ENCODE data around the gene MYMK. TPM values are rescaled to one million over a fixed set of nuclear protein-coding genes. Genes with fewer than 3 reads are reported as not detected.

The MYMK gene
- total and polyA plus RNA-seq, 2 of the 4 experiments (the other 2 are of a cell fraction) = not detected

GRCh38 chr9:133563291-133563796 lies 38.6 kb upstream of the MYMK start:
- no peak for TF ChIP-seq FOS (IDR thresholded peaks at IDR 0.05; ENCODE audit: low read depth, low read length)
- no peak for TF ChIP-seq CEBPB (IDR thresholded peaks at IDR 0.05; ENCODE audit: low read depth, low read length)
- no peak for TF ChIP-seq MXI1 (IDR thresholded peaks at IDR 0.05; ENCODE audit: borderline replicate concordance, low read depth, low read length)
- no peak for TF ChIP-seq RAD21 (IDR thresholded peaks at IDR 0.05; ENCODE audit: low read length)
- TF ChIP-seq POLR2A (IDR thresholded peaks at IDR 0.05; ENCODE audit: low read depth, low read length) = no peak
- TF ChIP-seq USF2 (IDR thresholded peaks at IDR 0.05; ENCODE audit: low read depth, low read length) = no peak
- no peak for TF ChIP-seq MAFK (IDR thresholded peaks at IDR 0.05; ENCODE audit: low read depth, low read length)
- no peak for TF ChIP-seq RCOR1 (IDR thresholded peaks at IDR 0.05; ENCODE audit: insufficient replicate concordance, low read length)
- no peak for TF ChIP-seq CTCF (conservative IDR thresholded peaks at IDR 0.05; ENCODE audit: low read depth, low read length)
- no peak for TF ChIP-seq CHD1 (IDR thresholded peaks at IDR 0.05; ENCODE audit: low read depth, low read length)
- no peak for TF ChIP-seq NFE2L2 (IDR thresholded peaks at IDR 0.05; ENCODE audit: low read depth, low read length)
- TF ChIP-seq BHLHE40 (IDR thresholded peaks at IDR 0.05; ENCODE audit: low read depth, low read length) = no peak
- no peak for TF ChIP-seq RFX5 (IDR thresholded peaks at IDR 0.05; ENCODE audit: low read depth, low read length)
- no peak for TF ChIP-seq SMC3 (IDR thresholded peaks at IDR 0.05; ENCODE audit: low read depth, low read length)
- TF ChIP-seq, protein P1, sequence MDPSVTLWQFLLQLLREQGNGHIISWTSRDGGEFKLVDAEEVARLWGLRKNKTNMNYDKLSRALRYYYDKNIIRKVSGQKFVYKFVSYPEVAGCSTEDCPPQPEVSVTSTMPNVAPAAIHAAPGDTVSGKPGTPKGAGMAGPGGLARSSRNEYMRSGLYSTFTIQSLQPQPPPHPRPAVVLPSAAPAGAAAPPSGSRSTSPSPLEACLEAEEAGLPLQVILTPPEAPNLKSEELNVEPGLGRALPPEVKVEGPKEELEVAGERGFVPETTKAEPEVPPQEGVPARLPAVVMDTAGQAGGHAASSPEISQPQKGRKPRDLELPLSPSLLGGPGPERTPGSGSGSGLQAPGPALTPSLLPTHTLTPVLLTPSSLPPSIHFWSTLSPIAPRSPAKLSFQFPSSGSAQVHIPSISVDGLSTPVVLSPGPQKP (IDR thresholded peaks at IDR 0.05; ENCODE audit: borderline replicate concordance, low read depth, low read length) = no peak
- TF ChIP-seq MAZ (IDR thresholded peaks at IDR 0.05; ENCODE audit: borderline replicate concordance, low read depth, low read length) = no peak
- POLR2A ChIA-PET (ENCODE audit: unreplicated experiment) = no interaction called here
- ATAC-seq (ENCODE audit: low read depth) = no peak; the same call in 1 of the 2 replicates

More at GRCh38 chr9:133563291-133563796, 38.6 kb upstream of the MYMK start:
- H4K20me1 ChIP-seq (ENCODE audit: insufficient read depth, low read length) = no peaks in the 10 kb centered on the region
- no peak overlapping the region for H4K8ac ChIP-seq (ENCODE audit: low read depth in 2 of 2, low read length in 2 of 2)
- H3K9ac ChIP-seq (ENCODE audit: low read depth, low read length) = no peak overlapping the region
- in situ Hi-C loops (cut with MboI; ENCODE audit: low sequenced_read_pairs) = no loop called here
- H3K4me1 ChIP-seq (ENCODE audit: control insufficient read depth, insufficient read depth, low read length) = peaks cover 10% of the 10 kb centered on the region
- no TSS peak for BruUV-seq (replicated peaks)
- no peak overlapping the region for H3K14ac ChIP-seq (replicated peaks; ENCODE audit: low read depth, low read length)
- H3K79me1 ChIP-seq (ENCODE audit: low read depth in 1 of 2, low read length in 2 of 2) = no peaks in the 10 kb centered on the region
- peak overlapping the region; percentile 50 for H2AK9ac ChIP-seq (replicated peaks; ENCODE audit: low read depth, low read length, poor library complexity)
- no peak overlapping the region for H2BK20ac ChIP-seq (ENCODE audit: low read depth, low read length)
- H2BK120ac ChIP-seq (ENCODE audit: low read depth, low read length) = no peak overlapping the region
- H3K56ac ChIP-seq (ENCODE audit: extremely low read depth, insufficient read depth, low read length) = no peak overlapping the region
- no peak overlapping the region for H3K23ac ChIP-seq (ENCODE audit: low read depth, low read length)
- no peak overlapping the region for H3K4ac ChIP-seq (ENCODE audit: low read depth, low read length)
- H2BK5ac ChIP-seq (ENCODE audit: low read depth, low read length, poor library complexity, severe bottlenecking) = no peak overlapping the region
- no peak overlapping the region for H2BK15ac ChIP-seq (ENCODE audit: low read depth, low read length)
- no peak overlapping the region for H3K4me3 ChIP-seq (ENCODE audit: insufficient read depth, low read depth, low read length)
- peak overlapping the region; percentile 63 for H2AFZ ChIP-seq (replicated peaks; ENCODE audit: low read length, poor library complexity)
- H3K27ac ChIP-seq (ENCODE audit: insufficient read depth, low read length) = no peak overlapping the region
- H3K27me3 ChIP-seq (ENCODE audit: control insufficient read depth, insufficient read depth, low read length) = peaks cover 17% of the 10 kb centered on the region; the same call in 1 of the 2 replicates
- DNase-seq = peak; percentile 7
- CTCF ChIA-PET = no interaction called here
- peaks cover 3% of the 10 kb centered on the region; the same call in 1 of the 2 replicates for H3K9me1 ChIP-seq (ENCODE audit: insufficient read depth, low read length)
- intact Hi-C loops (cut with micrococcal nuclease) = no loop called here
- no peaks in the 10 kb centered on the region for H3K36me3 ChIP-seq (ENCODE audit: control insufficient read depth, insufficient read depth, low read length)
- no peak overlapping the region for H4K91ac ChIP-seq (ENCODE audit: insufficient read depth, low read depth, low read length)
- dilution Hi-C loops (cut with HindIII; ENCODE audit: low sequenced_read_pairs, unreplicated experiment) = no loop called here
- no peak overlapping the region for H4K5ac ChIP-seq (ENCODE audit: low read depth, low read length)
- WGBS, 2 experiments (ENCODE audit: extremely low coverage in 2 of 2, insufficient read length in 1 of 2) = no CpG with 5 or more reads among the region's 14 CpGs
- H3K4me2 ChIP-seq (ENCODE audit: low read depth, low read length) = peak overlapping the region; percentile 23; the same call in 1 of the 2 replicates
- no peak overlapping the region for H3K18ac ChIP-seq (ENCODE audit: low read depth, low read length)
- H3K9me3 ChIP-seq (ENCODE audit: control insufficient read depth, insufficient read depth, low read length) = no peaks in the 10 kb centered on the region
- H2AK5ac ChIP-seq (ENCODE audit: low read depth, low read length) = peak overlapping the region; percentile 3; the same call in 1 of the 2 replicates
